AML-193 (cell line): ENCODE results near the gene DPYD.

Experiments
- DNase-seq, 2 experiments: peaks; one replicate each; lab custom pipeline; 2025; lab: John Stamatoyannopoulos, UW

DPYD gene

GRCh38 chr1:97091679-97092078 lies 829.2 kb downstream of the DPYD start:
- DNase-seq = no peak

- DNase-seq = no peak
Observed at GRCh38 chr1:97091263-97091662, 829.6 kb downstream of the DPYD start.

GRCh38 chr1:97090725-97091124 lies 830.1 kb downstream of the DPYD start:
- DNase-seq = no peak

GRCh38 chr1:97089173-97089572 lies 831.7 kb downstream of the DPYD start:
- no peak for DNase-seq

- no peak for DNase-seq
Observed at GRCh38 chr1:97088391-97088790, 832.4 kb downstream of the DPYD start.

- DNase-seq = no peak
Observed at GRCh38 chr1:97084546-97084945, 836.3 kb downstream of the DPYD start.

- no peak for DNase-seq
Observed at GRCh38 chr1:97082160-97082848, 838.5 kb downstream of the DPYD start.

GRCh38 chr1:97078872-97079271 lies 842.0 kb downstream of the DPYD start:
- DNase-seq = no peak

- DNase-seq = no peak
Observed at GRCh38 chr1:97077221-97077620, 843.6 kb downstream of the DPYD start.

GRCh38 chr1:97074771-97075170 lies 846.1 kb downstream of the DPYD start:
- no peak for DNase-seq

GRCh38 chr1:97073936-97074335 lies 846.9 kb downstream of the DPYD start:
- no peak for DNase-seq

- no peak for DNase-seq
Observed at GRCh38 chr1:97073169-97073568, 847.7 kb downstream of the DPYD start.

- DNase-seq = no peak
Observed at GRCh38 chr1:97071173-97071572, 849.7 kb downstream of the DPYD start.

- no peak for DNase-seq
Observed at GRCh38 chr1:97070376-97070775, 850.5 kb downstream of the DPYD start.

GRCh38 chr1:97069312-97069711 lies 851.5 kb downstream of the DPYD start:
- DNase-seq = no peak

- no peak for DNase-seq
Observed at GRCh38 chr1:97066860-97067259, 854.0 kb downstream of the DPYD start.

GRCh38 chr1:97063532-97063931 lies 857.3 kb downstream of the DPYD start:
- no peak for DNase-seq

- DNase-seq = no peak
Observed at GRCh38 chr1:97061604-97062003, 859.2 kb downstream of the DPYD start.

GRCh38 chr1:97056386-97056785 lies 864.4 kb downstream of the DPYD start:
- DNase-seq = no peak

GRCh38 chr1:97053268-97053667 lies 867.6 kb downstream of the DPYD start:
- no peak for DNase-seq

- no peak for DNase-seq
Observed at GRCh38 chr1:97051823-97052222, 869.0 kb downstream of the DPYD start.

- no peak for DNase-seq
Observed at GRCh38 chr1:97050506-97050905, 870.3 kb downstream of the DPYD start.

GRCh38 chr1:97047421-97047793 lies 873.4 kb downstream of the DPYD start:
- DNase-seq = no peak

- DNase-seq = no peak
Observed at GRCh38 chr1:97046765-97047420, 873.9 kb downstream of the DPYD start.
